ENCODE data around the gene EVI5.

- TF ChIP-seq CTCF (IDR thresholded peaks at IDR 0.05), result no peak
- TF ChIP-seq POLR2A (IDR thresholded peaks at IDR 0.05), result no peak
- no peak for TF ChIP-seq POLR2AphosphoS5 (IDR thresholded peaks at IDR 0.05)
- TF ChIP-seq EP300 (IDR thresholded peaks at IDR 0.05), result no peak
These were observed 127.2 kb downstream of the EVI5 start for GRCh38 chr1:92657701-92658100.
